GM18951 (cell line): Measurements from ENCODE around the gene STARD8.
"Not testable (repeated sequence)": the region's sequence is repeated elsewhere in the genome, so short reads cannot be mapped to it uniquely, and the experiment has no call there.

Source experiments
- POLR2A ChIP-seq: IDR thresholded peaks from 4 replicates; pipeline ENCODE4 v1.6.1; 2011; ENCODE audit warnings: mild to moderate bottlenecking; ENCODE audit not compliant: insufficient read length, insufficient read depth; ENCODE audit errors: extremely low read depth
- in situ Hi-C: fragments of 300-500 bp; cut with MboI; formaldehyde crosslinking; loops from one replicate; pipeline ENCODE4 v1.12.0; 2022; ENCODE audit warnings: low sequenced_read_pairs, mixed read lengths, inconsistent platforms; ENCODE audit not compliant: unreplicated experiment

The STARD8 gene

DNA sequence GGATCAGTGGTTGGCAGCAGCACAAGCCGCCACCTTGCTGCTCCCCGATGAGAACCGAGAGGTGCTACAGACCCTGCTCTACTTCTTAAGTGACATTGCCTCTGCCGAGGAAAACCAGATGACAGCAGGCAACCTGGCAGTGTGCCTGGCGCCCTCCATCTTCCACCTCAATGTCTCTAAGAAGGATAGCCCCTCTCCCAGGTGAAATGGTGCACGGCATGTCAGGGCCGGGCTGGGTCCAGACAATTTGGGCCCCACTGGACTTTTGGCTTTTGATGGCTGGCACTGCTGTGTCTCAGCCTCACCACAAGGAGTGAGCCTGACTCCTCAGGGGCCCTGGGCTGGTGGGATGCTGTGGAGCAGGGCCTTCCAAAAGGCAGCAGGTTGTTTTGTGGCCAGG is 74.1 kb downstream of the STARD8 start:
- no peak for TF ChIP-seq POLR2A
- in situ Hi-C loops = loop anchor here (25.0 kb wide), 2 partner anchors 209 to 534 kb away; no protein-coding TSS in a partner anchor

DNA sequence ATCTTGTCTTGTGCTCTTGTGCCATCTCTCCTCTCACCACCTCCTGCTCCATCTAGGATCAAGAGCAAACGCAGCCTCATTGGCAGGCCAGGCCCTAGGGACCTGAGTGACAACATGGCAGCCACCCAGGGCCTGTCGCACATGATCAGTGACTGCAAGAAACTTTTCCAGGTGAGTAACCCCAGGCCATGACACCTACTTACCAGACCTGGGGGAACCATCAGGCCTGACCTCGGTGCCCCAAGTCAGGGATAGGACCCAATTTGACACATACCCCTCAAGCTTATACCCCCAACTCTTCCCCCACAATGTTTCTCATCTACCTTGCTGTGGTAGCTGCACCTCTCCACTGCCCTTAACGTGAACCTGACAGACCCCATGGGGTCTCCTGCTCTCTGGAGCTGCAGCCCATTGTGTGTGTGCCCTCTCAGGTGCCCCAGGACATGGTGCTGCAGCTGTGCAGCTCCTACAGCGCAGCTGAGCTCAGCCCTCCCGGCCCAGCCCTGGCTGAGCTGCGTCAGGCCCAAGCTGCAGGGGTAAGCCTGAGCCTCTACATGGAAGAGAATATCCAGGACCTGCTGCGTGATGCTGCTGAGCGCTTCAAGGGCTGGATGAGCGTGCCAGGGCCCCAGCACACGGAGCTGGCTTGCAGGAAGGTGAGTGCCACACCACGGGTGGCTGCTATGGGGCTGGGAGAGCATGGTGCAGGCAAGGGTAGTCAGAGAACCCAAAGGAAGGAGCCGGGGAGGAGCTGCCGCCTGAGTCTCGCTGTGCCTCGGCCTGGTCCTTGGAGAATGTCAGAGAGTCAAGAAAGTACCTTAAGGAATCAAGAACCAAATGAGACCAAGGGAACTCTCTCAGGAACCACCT is 74.8 kb downstream of the STARD8 start:
- no peak for TF ChIP-seq POLR2A
- in situ Hi-C loops = loop anchor here (25.0 kb wide), 2 partner anchors 210 to 535 kb away; no protein-coding TSS in a partner anchor

DNA sequence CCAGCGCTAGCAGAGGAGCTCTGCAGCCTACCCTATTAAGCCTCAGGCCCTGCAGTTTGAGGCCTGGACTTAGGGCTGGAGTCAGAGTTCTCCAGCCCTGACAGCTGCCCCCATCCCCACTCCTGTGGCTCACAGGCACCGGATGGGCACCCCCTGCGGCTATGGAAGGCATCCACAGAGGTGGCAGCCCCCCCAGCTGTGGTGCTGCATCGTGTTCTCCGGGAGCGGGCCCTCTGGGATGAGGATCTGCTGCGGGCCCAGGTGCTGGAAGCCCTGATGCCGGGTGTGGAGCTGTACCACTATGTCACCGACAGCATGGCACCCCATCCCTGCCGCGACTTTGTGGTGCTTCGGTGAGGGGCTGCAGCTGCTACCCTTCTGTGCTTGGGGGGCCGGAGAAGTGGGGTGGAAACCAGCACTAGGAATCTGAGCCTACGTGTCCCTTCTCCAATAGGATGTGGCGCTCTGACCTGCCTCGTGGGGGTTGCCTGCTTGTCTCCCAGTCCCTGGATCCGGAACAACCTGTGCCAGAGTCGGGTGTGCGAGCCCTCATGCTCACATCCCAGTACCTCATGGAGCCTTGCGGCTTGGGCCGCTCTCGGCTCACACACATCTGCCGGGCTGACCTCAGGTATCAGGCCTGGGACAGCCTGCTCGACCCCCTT is 76.2 kb downstream of the STARD8 start:
- in situ Hi-C loops = loop anchor here (25.0 kb wide), 2 partner anchors 211 to 536 kb away; no protein-coding TSS in a partner anchor
- TF ChIP-seq POLR2A = no peak

DNA sequence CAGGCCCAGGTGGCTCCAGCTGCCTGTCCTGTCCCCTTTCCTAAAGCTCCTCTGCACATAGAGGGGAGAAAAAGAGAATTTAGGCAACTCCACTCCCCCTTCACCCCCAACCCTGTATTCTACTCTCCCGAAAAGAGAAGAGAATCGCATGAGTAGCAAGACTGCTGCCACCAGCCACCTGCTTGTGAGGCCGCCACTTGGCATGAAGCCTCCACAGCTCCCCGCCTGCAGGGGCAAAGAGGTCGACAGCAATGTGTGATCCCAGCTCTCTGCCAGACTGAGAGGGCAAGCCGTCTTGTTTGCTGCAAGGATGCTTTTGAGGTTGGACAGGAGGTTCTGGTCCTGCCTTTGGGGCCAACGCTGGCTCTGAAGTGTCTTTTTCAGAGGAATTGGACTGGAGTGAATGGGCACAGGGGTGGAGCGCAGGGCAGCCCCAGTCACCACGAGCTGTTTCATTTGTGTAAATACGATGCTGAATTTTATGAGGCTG is 77.1 kb downstream of the STARD8 start:
- TF ChIP-seq POLR2A = no peak
- in situ Hi-C loops = loop anchor here (25.0 kb wide), 2 partner anchors 212 to 537 kb away; no protein-coding TSS in a partner anchor

DNA sequence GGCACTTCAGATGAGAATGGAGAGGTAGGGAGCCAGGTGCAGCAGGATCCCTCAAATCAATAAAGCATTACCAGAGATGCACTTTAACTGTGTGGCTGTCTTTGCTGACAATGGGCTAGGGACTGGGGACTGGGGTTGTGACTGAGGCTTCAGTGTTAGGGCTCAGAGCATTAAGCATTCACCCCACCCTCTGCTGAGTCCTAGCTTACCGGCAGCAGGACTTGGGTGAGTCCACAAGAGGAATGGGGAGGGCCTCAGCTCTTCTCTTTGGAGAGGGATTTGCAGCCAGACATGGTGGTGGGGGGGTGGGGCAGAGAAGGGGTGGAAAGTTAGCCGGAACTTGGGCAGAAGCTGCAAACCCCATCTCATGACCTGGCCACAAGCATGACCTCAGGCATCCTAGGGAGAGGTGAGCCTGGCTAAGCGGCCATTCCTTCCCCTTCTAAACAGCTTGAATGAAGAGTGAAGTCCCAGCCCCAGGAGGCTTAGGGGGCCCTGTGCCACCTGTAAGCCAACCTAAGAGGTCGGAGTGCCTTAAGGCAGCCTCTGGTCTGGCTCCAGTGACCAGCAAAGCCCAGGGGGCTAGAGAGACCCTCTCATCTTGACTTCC is 78.4 kb downstream of the STARD8 start:
- in situ Hi-C loops = no loop called here
- no peak for TF ChIP-seq POLR2A

DNA sequence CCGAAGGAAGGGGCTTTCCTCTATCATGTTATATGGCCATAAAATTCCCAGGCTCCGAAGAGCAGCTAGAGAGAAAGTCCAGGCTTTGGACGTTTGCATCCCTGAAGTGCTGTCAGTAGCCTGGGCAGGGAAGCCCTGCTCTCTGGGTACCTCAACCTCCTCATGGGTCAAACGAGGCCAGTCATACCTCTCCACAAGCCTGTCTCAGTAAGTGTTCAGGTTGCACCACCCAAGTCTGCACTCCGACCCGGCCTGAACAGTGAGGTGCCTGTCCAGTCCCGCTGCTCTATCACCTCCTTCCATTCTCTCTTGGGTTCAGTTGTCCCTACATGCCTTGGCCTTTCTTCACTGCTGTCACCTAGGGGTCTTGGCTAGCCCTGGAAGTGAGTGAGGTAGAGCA is 78.9 kb downstream of the STARD8 start:
- in situ Hi-C loops = no loop called here
- no peak for TF ChIP-seq POLR2A

DNA sequence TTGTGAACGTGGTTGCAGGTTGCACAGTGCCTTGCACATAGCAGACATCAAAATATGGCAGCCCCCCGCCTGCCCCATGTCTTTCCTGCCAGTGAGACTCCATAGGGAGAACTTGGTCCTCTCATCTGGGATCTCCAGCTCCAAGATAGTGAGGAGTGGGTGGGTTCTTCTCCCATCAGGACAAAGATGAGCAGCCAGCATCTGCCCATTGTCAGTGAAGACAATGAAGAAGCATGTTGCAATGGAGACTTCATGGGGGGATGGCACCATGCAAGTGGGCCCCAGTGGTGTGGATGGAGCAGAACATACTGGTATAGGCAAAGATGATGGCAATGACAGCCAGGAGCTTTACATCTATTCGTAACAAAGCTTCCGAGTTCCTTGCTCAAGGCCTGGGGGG is 80.2 kb downstream of the STARD8 start:
- no peak for TF ChIP-seq POLR2A
- in situ Hi-C loops = no loop called here

DNA sequence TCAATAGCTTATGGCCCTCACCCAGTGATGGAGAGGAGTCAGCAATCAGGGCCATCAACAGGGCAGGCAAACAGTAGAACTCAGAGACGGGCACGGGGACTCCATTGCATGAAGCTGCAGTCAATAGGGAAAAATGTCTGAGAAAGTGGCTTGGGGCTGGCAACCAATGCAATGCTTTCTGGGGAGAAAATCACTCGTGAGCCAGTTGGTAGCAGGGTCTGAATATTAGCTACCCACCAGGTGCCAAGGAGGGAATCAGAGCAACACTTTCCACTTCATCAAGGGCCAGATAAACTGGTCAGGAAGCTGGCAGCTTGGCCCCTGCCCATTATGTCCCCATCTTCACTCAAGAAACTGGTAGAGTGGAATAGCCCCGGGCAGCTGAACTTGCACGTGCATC is 80.7 kb downstream of the STARD8 start:
- in situ Hi-C loops = no loop called here
- no peak for TF ChIP-seq POLR2A

DNA sequence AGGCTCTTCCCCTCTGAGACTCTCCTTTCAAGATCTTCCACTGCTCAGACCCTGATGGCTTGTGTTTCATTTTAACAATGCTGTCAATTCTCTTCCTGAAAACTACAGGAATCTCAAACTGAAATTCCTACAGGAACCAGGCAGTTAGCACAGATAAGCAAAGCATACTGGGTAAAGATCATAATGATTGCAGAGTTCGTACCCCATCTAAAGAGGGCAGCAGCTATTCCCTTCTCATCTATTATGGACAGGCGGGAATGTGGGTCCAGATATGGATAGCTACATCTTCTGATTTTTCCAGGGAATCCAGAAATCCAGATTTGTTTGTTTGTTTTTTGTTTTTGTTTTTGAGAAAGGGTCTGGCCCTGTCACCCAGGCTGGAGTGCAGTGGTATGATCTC is 83.8 kb downstream of the STARD8 start:
- in situ Hi-C loops = no loop called here
- TF ChIP-seq POLR2A = no peak

DNA sequence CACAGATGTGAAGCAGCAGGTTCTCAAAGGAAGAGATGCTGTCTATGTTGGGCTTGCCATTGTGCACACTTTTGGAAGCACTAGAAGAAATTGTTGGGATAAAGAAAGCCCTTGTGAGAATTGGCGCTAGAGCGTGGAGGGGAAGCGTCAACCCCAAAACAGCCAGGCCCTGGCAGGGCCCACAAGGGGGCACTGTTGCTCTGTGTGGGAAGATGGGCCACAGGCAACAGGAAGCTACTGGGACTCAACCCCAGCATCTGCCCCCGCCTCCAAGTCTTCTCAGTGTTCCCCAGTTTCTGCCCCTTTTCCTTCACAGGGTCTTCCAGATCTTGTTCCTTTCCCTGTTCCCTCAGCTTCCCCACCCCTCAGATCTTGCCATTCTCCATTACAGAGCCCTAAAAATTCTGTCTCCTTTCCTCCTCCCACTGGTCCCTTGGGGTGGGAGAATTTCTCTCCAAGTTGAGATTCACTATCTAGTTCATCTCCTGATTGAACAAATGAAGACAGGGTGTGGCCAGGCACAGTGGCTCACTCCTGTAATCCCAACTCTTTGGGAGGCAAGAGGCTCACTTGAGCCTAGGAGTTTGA is 85.5 kb downstream of the STARD8 start:
- in situ Hi-C loops = no loop called here
- no peak for TF ChIP-seq POLR2A

DNA sequence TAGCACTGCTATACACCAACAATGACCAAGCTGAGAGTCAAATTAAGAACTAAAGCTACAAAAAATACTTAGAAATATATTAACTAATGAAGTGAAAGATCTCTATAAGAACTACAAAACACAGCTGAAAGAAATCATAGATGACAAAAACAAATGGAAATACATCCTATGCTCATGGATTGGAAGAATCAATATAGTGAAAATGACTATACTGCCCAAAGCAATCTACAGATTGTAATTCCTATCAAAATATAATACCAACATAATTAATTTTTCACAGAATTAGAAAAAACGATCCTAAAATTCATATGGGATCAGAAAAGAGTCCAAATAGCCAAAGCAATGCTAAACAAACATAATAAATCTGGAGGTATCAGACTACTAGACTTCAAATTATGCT is 87.8 kb downstream of the STARD8 start:
- no peak for TF ChIP-seq POLR2A
- in situ Hi-C loops = no loop called here

DNA sequence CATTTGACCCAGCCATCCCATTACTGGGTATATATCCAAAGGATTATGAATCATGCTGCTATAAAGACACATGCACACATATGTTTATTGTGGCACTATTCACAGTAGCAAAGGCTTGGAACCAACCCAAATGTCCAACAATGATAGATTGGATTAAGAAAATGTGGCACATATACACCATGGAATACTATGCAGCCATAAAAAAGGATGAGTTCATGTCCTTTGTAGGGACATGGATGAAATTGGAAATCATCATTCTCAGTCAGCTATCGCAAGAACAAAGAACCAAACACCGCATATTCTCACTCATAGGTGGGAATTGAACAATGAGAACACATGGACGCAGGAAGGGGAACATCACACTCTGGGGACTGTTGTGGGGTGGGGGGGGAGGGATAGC is 94.4 kb downstream of the STARD8 start:
- in situ Hi-C loops = not testable (repeated sequence)

DNA sequence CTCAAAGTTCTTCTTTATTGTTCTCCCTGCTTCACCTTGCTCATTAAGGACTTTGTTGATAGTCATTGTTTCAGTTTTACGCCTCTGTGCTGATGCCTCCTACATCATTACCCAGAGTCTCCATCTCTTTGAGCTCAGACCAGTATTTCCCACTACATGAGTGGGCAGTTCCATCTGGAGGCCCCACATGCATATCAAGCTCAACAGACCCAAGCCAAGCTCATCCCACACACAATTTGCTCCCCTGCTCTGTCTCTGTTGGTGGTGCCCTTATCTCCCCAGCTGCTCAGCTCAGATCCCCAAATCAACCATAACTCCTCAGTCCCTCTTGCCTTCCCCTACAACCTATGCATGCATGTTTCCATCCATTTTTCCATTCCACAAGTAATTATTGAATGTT is 96.3 kb downstream of the STARD8 start:
- TF ChIP-seq POLR2A = no peak
- in situ Hi-C loops = no loop called here
